Activated naive CD4-positive, alpha-beta T cell treated with anti-CD3 and anti-CD28 coated beads for 36 hours (primary cell): Measurements from ENCODE around the gene RFXANK. TPM values are rescaled to one million over a fixed set of nuclear protein-coding genes. Genes with fewer than 3 reads are reported as not detected.

Experiments
- CTCF ChIA-PET: fragments of 350-600 bp; sonication (Branson Sonifier 250); formaldehyde crosslinking; loops from one replicate; lab custom pipeline; 2021; ENCODE audit warnings: antibody characterized with exemption; lab: Charles Lee
- DNase-seq: peaks from one replicate; pipeline ENCODE4 v3.0.0-alpha.2; 2020
- H3K27ac Mint-ChIP-seq: one replicate; pipeline ENCODE4 v1.8.0; 2021; ENCODE audit warnings: mild to moderate bottlenecking, mixed read lengths
- H3K27me3 Mint-ChIP-seq: one replicate; pipeline ENCODE4 v1.8.0; 2021; ENCODE audit warnings: low read depth, mixed read lengths
- H3K36me3 Mint-ChIP-seq: one replicate; pipeline ENCODE4 v1.8.0; 2021; ENCODE audit warnings: low read depth, mixed read lengths
- H3K4me1 Mint-ChIP-seq: one replicate; pipeline ENCODE4 v1.8.0; 2021; ENCODE audit warnings: low read depth, mixed read lengths
- H3K4me3 Mint-ChIP-seq: one replicate; pipeline ENCODE4 v1.8.0; 2021; ENCODE audit warnings: mild to moderate bottlenecking, moderate library complexity, mixed read lengths
- H3K9me3 Mint-ChIP-seq: one replicate; pipeline ENCODE4 v1.8.0; 2021; ENCODE audit warnings: mixed read lengths
- intact Hi-C: fragments of 100-400 bp; cut with micrococcal nuclease; formaldehyde crosslinking; loops from one replicate; pipeline ENCODE4 v1.15.1; 2023
- total RNA-seq, 2 experiments: library from RNA; stranded (reverse); gene quantifications; one replicate each; pipeline ENCODE4 v1.2.3, GENCODE V29; 2021

The RFXANK gene
- total RNA-seq, 2 experiments from 2014 or later: 48.4 to 49.3 TPM

DNA sequence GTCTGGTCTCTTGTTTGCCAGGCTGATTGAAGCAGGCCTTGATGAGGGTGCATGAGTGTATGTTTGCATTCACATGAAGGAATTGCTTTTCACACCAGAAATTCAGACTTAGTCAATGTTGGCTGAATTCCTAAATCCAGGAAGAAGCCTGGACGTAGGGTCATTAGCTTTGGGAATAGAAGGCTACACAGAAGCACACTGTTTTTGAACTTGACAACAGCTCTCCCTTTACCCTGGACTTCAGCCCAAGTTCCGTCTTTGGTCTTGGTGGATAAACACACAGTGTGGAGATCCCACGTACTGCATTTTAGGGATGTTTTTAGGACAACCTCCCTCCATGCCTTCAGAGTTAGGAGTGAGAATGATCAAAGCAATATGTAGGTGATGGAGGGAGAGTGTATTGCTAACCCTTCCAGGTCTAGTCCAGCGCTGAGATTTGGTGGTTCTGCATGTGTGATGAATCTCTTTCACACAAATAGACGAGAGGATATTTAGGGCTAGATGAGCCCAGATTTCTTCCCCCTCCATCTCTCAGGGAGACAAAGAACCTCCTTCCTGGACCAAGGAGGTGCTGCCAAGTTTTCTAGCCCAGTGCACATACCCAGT lies 58.2 kb downstream of the RFXANK start:
- Mint-ChIP-seq H3K4me1 (no peaks in the 10 kb centered on the region), H3K27me3 (peaks cover 21% of the 10 kb centered on the region), H3K36me3 (no peaks in the 10 kb centered on the region), H3K4me3 (no peak overlapping the region), H3K27ac (no peak overlapping the region), H3K9me3 (no peaks in the 10 kb centered on the region)
- CTCF ChIA-PET: no interaction called here
- intact Hi-C loops: no loop called here
- DNase-seq: no peak

Other genes starting within 250 kb of the RFXANK start
- gene SUGP2, start 158.7 kb upstream of the RFXANK start, total RNA-seq: 100 to 1,000 TPM; 149 to 154 TPM
- 10 to 100 TPM; 24.2 to 24.6 TPM for gene ARMC6, start 158.7 kb upstream of the RFXANK start, total RNA-seq
- 1 to 10 TPM; 6.7 to 8.5 TPM for gene SLC25A42, start 128.3 kb upstream of the RFXANK start, total RNA-seq
- gene TMEM161A, start 53.8 kb upstream of the RFXANK start, total RNA-seq: 10 to 100 TPM; 18.1 to 18.3 TPM
- 1 to 10 TPM; 3.1 to 4.6 TPM for gene MEF2B, start 22.0 kb upstream of the RFXANK start, total RNA-seq
- gene BORCS8, start 106 bp upstream of the RFXANK start, total RNA-seq: 10 to 100 TPM; 14.0 to 16.1 TPM
- 10 to 100 TPM; 32.4 to 34.2 TPM for gene NR2C2AP, start 11.2 kb downstream of the RFXANK start, total RNA-seq
- not detected for gene NCAN, start 19.7 kb downstream of the RFXANK start, total RNA-seq
- not detected for gene TM6SF2, start 81.0 kb downstream of the RFXANK start, total RNA-seq
- gene SUGP1, start 128.3 kb downstream of the RFXANK start, total RNA-seq: 10 to 100 TPM; 31.7 to 32.4 TPM
- 10 to 100 TPM; 38.6 to 42.5 TPM for gene MAU2, start 128.6 kb downstream of the RFXANK start, total RNA-seq
- 100 to 1,000 TPM in 1 of 2 experiments, 10 to 100 TPM in 1; 91.2 to 100 TPM for gene GATAD2A, start 213.4 kb downstream of the RFXANK start, total RNA-seq